ENCODE measurements around the gene GLDC.

Gene GLDC

GRCh38 chr9:6501526-6502210, 143.9 kb downstream of the GLDC start:
- no peak for DNase-seq (ENCODE audit: low read depth)

DNA sequence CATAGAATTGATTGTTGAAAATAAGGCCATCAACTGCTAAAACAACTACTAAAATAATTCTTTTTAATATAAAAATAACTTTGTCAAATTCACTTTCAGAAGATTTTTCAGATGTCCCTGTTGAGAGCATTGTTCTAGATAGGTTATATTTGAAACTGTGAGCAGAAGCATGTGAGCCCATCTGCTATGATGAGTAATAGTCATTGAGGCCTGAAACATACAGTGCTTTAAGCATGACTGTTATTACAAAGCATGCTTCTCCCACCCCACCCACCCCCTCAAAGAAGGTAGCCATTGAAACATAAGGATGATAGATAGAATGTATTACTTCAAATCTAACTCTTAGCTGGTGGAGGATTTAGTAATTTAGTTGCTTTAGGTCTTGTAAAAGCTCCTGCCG, 146.5 kb downstream of the GLDC start:
- no peak for DNase-seq (ENCODE audit: low read depth)

- no peak for DNase-seq (ENCODE audit: low read depth)
Measured at GRCh38 chr9:6495466-6495865, 150.1 kb downstream of the GLDC start.

DNA sequence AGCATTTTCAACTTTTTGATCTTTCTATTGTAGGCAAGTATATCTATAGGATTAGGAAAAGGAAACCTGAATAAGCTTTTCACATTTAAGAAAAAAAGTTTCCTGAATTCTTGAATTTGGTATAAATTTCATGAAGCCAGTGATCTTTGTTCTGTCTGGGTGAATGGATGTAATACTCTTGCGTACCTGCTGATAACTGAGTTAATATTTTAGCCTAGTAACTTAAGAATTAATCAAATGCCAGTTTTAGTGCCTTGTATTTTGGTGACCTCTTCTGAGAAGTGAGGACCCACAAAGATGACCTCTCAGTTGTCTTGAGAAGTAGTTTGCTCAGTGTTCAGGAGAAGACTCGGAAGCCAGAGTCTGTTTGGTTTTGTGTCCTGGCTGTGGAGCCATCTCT, 154.7 kb downstream of the GLDC start:
- DNase-seq (ENCODE audit: low read depth), result no peak

GRCh38 chr9:6489099-6489498, 156.4 kb downstream of the GLDC start:
- no peak for DNase-seq (ENCODE audit: low read depth)

DNA sequence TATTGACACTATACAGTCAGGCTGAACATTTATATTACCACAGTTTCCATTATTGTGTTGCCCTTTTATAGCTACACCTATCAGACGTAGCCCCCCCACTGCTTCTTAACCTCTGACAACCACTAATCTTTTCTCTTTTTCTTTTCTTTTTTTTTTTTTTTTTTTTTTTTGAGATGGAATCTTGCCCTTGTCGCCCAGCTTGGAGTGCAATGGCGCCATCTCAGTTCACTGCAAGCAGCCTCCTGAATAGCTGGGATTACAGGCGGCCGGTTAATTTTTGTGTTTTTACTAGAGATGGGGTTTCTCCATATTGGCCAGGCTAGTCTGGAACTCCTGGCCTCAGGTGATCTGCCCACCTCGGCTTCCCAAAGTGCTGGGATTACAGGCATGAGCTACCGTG, 157.1 kb downstream of the GLDC start:
- DNase-seq (ENCODE audit: low read depth), result no peak

- DNase-seq (ENCODE audit: low read depth), result no peak
Measured at GRCh38 chr9:6484210-6484609, 161.3 kb downstream of the GLDC start.
